A549 (cell line): ENCODE data around the gene GLB1L2. TPM values are rescaled to one million over a fixed set of nuclear protein-coding genes. Genes with fewer than 3 reads are reported as not detected.

ENCODE experiments used
- ATAC-seq, 2 experiments: fragments of 200-7000 bp in 1 of 2; fragments of >200 bp in 1 of 2; cut with Nextera tagmentation in 1 of 2; cut with Tn5 transposase in 1 of 2; 3 replicates each; pipeline versions ENCODE4 v1.8.0 to v1.9.1; 2018 to 2020; ENCODE audit warnings: mild to moderate bottlenecking in 1 of 2, moderate library complexity in 1 of 2
- CTCF ChIA-PET: fragments of 300-600 bp; sonication (Branson Sonifier 250); formaldehyde crosslinking; extraction: SDS; loops from one replicate; lab custom pipeline; 2021; ENCODE audit warnings: antibody characterized with exemption, inconsistent platforms; lab: Yijun Ruan, JAX
- POLR2A ChIA-PET: fragments of 350-600 bp; formaldehyde crosslinking; extraction: SDS; loops from one replicate; lab custom pipeline; 2021; ENCODE audit warnings: antibody characterized with exemption, inconsistent platforms; lab: Yijun Ruan, JAX
- DNase-seq, 2 experiments: peaks; one replicate each; pipeline versions ENCODE4 v3.0.0 to v3.0.0-alpha.2; 2011 to 2016; ENCODE audit warnings: low read depth in 1 of 2, low spot score in 1 of 2
- FAIRE-seq: peaks from 2 replicates; lab custom pipeline; 2011; peaks lifted over from hg19 to GRCh38; lab: Jason Lieb, UNC
- H3K27ac ChIP-seq, 2 experiments: fragments of >200 bp; sonication (Bioruptor Twin); formaldehyde crosslinking; 3 replicates each; pipeline ENCODE4 v1.5.1; 2016 to 2017
- H3K4me1 ChIP-seq: fragments of >200 bp; sonication (Bioruptor Twin); formaldehyde crosslinking; 3 replicates; pipeline ENCODE4 v1.6.1; 2016
- H3K4me2 ChIP-seq: fragments of >200 bp; sonication (Bioruptor Twin); formaldehyde crosslinking; 3 replicates; pipeline ENCODE4 v1.6.1; 2016
- H3K4me3 ChIP-seq: fragments of >200 bp; sonication (Bioruptor Twin); formaldehyde crosslinking; 3 replicates; pipeline ENCODE4 v1.5.1; 2016
- H3K9me3 ChIP-seq: fragments of >200 bp; sonication (Bioruptor Twin); formaldehyde crosslinking; 3 replicates; pipeline ENCODE4 v1.6.1; 2016
- CEBPB ChIP-seq, 2 experiments: fragments of >200 bp in 1 of 2; sonication (Bioruptor Twin) in 1 of 2; formaldehyde crosslinking in 1 of 2; IDR thresholded peaks; 2 replicates each; pipeline ENCODE4 v1.6.1; 2012 to 2016
- EHMT2 ChIP-seq: fragments of 200-600 bp; sonication (generic); IDR thresholded peaks from 2 replicates; pipeline ENCODE4 v1.6.1; 2016; ENCODE audit warnings: antibody characterized with exemption, low read depth, mild to moderate bottlenecking, moderate library complexity
- EP300 ChIP-seq, 2 experiments: fragments of >200 bp; sonication (Bioruptor Twin); formaldehyde crosslinking; IDR thresholded peaks; 2 replicates in 1 of 2; 3 replicates in 1 of 2; pipeline ENCODE4 v1.6.1; 2016 to 2017
- ESRRA ChIP-seq: fragments of 150-350 bp; IDR thresholded peaks from 2 replicates; pipeline ENCODE4 v1.6.1; 2014; ENCODE audit warnings: mild to moderate bottlenecking, low read length, borderline replicate concordance
- FOXS1 ChIP-seq: fragments of 250-450 bp; sonication (Bioruptor Pico); IDR thresholded peaks from 2 replicates; pipeline ENCODE4 v1.5.0; 2020; ENCODE audit warnings: mild to moderate bottlenecking, moderate library complexity
- HMGXB4 ChIP-seq: fragments of 250-450 bp; sonication (Bioruptor Pico); IDR thresholded peaks from 2 replicates; pipeline ENCODE4 v1.5.0; 2021; ENCODE audit warnings: mild to moderate bottlenecking, moderate library complexity, borderline replicate concordance
- HOXB5 ChIP-seq: fragments of 250-450 bp; sonication (Bioruptor Pico); IDR thresholded peaks from 2 replicates; pipeline ENCODE4 v1.5.0; 2020; ENCODE audit warnings: mild to moderate bottlenecking, moderate library complexity
- MAX ChIP-seq: IDR thresholded peaks from 2 replicates; pipeline ENCODE4 v1.6.1; 2012
- NR3C1 ChIP-seq: fragments of >200 bp; sonication (Bioruptor Twin); formaldehyde crosslinking; IDR thresholded peaks from 3 replicates; pipeline ENCODE4 v1.6.1; 2017
- PHF8 ChIP-seq: fragments of 200-600 bp; sonication (generic); IDR thresholded peaks from 2 replicates; pipeline ENCODE4 v1.6.1; 2016; ENCODE audit warnings: low read depth, mild to moderate bottlenecking, antibody characterized with exemption, moderate library complexity, borderline replicate concordance
- REST ChIP-seq: fragments of 200-600 bp; sonication (generic); IDR thresholded peaks from 2 replicates; pipeline ENCODE4 v1.6.1; 2016; ENCODE audit warnings: antibody characterized with exemption, mild to moderate bottlenecking, moderate library complexity
- RNF2 ChIP-seq: fragments of 200-600 bp; sonication (generic); IDR thresholded peaks from 2 replicates; pipeline ENCODE4 v1.6.1; 2016; ENCODE audit warnings: low read depth, mild to moderate bottlenecking, antibody characterized with exemption, moderate library complexity, borderline replicate concordance
- SMC3 ChIP-seq: fragments of >200 bp; sonication (Bioruptor Twin); formaldehyde crosslinking; IDR thresholded peaks from 3 replicates; pipeline ENCODE4 v1.6.1; 2018; ENCODE audit warnings: inconsistent platforms
- TP53 ChIP-seq: fragments of 250-450 bp; sonication (Bioruptor Pico); IDR thresholded peaks from 2 replicates; pipeline ENCODE4 v1.5.0; 2021; ENCODE audit warnings: mild to moderate bottlenecking, moderate library complexity
- ZFP36 ChIP-seq: fragments of 450-650 bp; IDR thresholded peaks from 2 replicates; pipeline ENCODE4 v1.6.1; 2014; ENCODE audit warnings: borderline replicate concordance; ENCODE audit not compliant: partially characterized antibody
- ZNF302 ChIP-seq: fragments of 250-450 bp; sonication (Bioruptor Pico); IDR thresholded peaks from 2 replicates; pipeline ENCODE4 v1.9.0; 2021; ENCODE audit warnings: inconsistent platforms, mild to moderate bottlenecking, moderate library complexity
- WGBS: methylation state at CpG from one replicate; pipeline ENCODE4 v1.1.6; 2017; ENCODE audit errors: missing lambda C conversion rate; 5-methylcytosine and 5-hydroxymethylcytosine counted together
- polyA plus RNA-seq, 4 experiments: library from polyadenylated mRNA; depleted of rRNA in 3 of 4; stranded (reverse); fragments of >200 nt; fragmentation: RNase III in 1 of 4; extraction: RNeasy Plus Mini Kit Qiagen cat#74134 plus additional on column Dnase treatment in 1 of 4; gene quantifications; 2 replicates in 3 of 4; 3 replicates in 1 of 4; pipeline ENCODE4 v1.2.3, GENCODE V29; 2011 to 2017
- TF ChIP-seq, protein P1 (sequence below): fragments of >200 bp; sonication (Bioruptor Twin); formaldehyde crosslinking; IDR thresholded peaks from 3 replicates; pipeline ENCODE4 v1.6.1; 2016
- TF ChIP-seq, protein P2 (sequence below): fragments of 450-650 bp; IDR thresholded peaks from 2 replicates; pipeline ENCODE4 v1.6.1; 2014; ENCODE audit warnings: antibody characterized with exemption
- TF ChIP-seq, protein P3 (sequence below): IDR thresholded peaks from 2 replicates; pipeline ENCODE4 v1.6.1; 2012

The GLB1L2 gene
- polyA plus RNA-seq, 2 of the 4 experiments (the other 2 are of a cell fraction) = 1.1 to 3.5 TPM

DNA sequence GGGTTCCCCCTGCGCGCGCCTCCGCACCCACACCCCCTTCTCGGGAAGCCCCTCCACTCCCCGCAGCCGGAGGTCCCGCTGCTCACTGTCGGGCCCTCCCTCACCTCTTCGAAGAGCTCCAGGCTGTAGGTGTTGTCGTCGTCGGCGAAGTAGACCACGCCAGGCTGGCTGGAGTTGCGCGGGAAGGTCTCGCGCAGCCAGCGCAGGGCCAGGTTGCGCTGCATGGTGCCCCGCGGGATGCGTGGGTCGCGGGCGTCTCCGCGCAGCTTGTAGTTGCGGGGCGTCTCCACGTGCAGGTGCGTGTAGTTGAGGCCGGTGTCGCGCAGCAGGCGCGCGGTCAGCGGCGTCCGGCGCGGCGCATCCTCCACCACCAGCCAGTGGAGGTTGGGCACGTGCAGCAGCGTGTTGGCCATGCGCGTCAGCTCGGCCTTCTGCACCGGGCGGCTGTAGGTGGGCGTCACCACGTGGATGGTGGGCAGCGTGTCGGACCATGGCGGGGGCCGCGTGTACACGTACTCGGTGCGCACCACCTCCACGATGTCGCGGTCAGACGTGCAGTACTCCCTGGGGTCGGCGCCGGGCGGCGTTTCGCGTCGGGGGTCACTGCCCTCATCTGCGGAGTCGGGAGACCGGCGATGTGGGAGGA is 51.9 kb downstream of the GLB1L2 start:
- no peaks in the 10 kb centered on the region for H3K9me3 ChIP-seq
- FAIRE-seq (no peak), ATAC-seq (no peak)
- H3K4me3 ChIP-seq = no peak overlapping the region
- no peak for TF ChIP-seq REST
- no peak for TF ChIP-seq HMGXB4
- no peak for TF ChIP-seq ESRRA
- TF ChIP-seq, protein P1, sequence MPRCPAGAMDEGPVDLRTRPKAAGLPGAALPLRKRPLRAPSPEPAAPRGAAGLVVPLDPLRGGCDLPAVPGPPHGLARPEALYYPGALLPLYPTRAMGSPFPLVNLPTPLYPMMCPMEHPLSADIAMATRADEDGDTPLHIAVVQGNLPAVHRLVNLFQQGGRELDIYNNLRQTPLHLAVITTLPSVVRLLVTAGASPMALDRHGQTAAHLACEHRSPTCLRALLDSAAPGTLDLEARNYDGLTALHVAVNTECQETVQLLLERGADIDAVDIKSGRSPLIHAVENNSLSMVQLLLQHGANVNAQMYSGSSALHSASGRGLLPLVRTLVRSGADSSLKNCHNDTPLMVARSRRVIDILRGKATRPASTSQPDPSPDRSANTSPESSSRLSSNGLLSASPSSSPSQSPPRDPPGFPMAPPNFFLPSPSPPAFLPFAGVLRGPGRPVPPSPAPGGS = no peak
- no peak for TF ChIP-seq TP53 (CRISPR knock-in tag)
- TF ChIP-seq PHF8 = no peak
- TF ChIP-seq, all 56 proteins: peak for 0
- Histone ChIP-seq H3K4me1 (no peaks in the 10 kb centered on the region), H3K27ac (no peak overlapping the region), H3K4me2 (no peak overlapping the region)
- ChIA-PET CTCF (no interaction called here), POLR2A (no interaction called here)
- 92% methylated on average over 26 of the region's 78 CpGs for WGBS
- DNase-seq = no peak

DNA sequence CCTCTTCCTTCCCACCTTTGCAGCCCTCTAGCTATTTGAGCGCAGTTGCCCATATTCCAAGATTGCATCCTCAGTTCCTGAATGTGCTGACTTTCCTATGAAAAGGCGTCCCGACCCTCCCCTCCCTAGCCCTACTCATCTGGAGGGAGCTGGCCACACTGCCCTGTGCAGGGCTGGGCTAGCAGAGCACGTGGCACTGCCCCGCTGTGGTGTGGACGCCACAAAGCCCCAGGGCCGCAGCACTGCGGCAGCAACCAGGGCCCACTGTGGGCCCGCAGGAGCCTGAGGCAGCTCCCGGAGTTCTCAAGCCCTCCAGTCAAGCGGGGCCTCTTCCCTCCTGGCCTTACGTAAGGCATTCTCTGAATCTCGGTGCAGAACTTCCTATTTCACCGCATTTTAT is 52.6 kb downstream of the GLB1L2 start:
- H3K27ac ChIP-seq = no peak overlapping the region
- DNase-seq (no peak), FAIRE-seq (no peak), ATAC-seq (no peak)
- no peak overlapping the region for H3K4me3 ChIP-seq
- ChIA-PET CTCF (interaction anchor here (0.6 kb wide), 1 partner anchor 719 kb away, joined by 3 read pairs; no protein-coding TSS in a partner anchor), POLR2A (no interaction called here)
- H3K9me3 ChIP-seq = no peaks in the 10 kb centered on the region
- WGBS = 52% methylated on average over 4 of the region's 14 CpGs
- H3K4me1 ChIP-seq = no peaks in the 10 kb centered on the region
- no peak for TF ChIP-seq EHMT2
- TF ChIP-seq ZFP36 = no peak
- TF ChIP-seq ZNF302 (CRISPR knock-in tag) = no peak
- H3K4me2 ChIP-seq = no peak overlapping the region

DNA sequence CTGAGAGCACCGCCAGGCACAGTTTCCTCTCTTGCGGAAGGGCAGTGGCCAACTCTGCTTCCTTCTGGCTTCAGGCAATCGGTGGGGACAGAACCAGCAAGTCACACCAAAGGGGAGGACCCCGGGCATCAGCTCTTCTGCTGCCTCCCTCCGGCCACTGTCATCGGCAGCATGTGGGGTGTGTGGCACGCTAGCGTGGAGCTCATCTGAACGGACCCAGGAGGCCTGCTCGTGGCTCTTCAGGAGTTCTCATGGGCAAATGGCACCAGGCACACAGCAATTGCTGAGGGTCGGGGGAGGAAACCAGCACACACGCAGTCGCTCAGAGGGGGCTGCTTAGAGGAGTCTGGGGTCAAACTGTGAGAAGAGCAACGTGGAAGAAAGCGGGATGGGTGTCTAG is 53.4 kb downstream of the GLB1L2 start:
- no peak overlapping the region for H3K4me3 ChIP-seq
- H3K4me1 ChIP-seq = no peaks in the 10 kb centered on the region
- H3K9me3 ChIP-seq = no peaks in the 10 kb centered on the region
- ChIA-PET POLR2A (no interaction called here), CTCF (interaction anchor here (0.6 kb wide), 1 partner anchor 719 kb away, joined by 3 read pairs; no protein-coding TSS in a partner anchor)
- no peak overlapping the region for H3K27ac ChIP-seq
- DNase-seq (no peak), FAIRE-seq (no peak), ATAC-seq (no peak)
- no peak overlapping the region for H3K4me2 ChIP-seq
- WGBS = 46% methylated on average over 8 of the region's 15 CpGs
- TF ChIP-seq CEBPB (IDR thresholded peaks at IDR 0.05) (no peak), FOXS1 (CRISPR knock-in tag) (no peak), HMGXB4 (no peak), NR3C1 (no peak), RNF2 (no peak), EP300 (IDR thresholded peaks at IDR 0.05) (no peak), SMC3 (no peak), HOXB5 (CRISPR knock-in tag) (no peak), MAX (no peak)
- TF ChIP-seq, protein P2, sequence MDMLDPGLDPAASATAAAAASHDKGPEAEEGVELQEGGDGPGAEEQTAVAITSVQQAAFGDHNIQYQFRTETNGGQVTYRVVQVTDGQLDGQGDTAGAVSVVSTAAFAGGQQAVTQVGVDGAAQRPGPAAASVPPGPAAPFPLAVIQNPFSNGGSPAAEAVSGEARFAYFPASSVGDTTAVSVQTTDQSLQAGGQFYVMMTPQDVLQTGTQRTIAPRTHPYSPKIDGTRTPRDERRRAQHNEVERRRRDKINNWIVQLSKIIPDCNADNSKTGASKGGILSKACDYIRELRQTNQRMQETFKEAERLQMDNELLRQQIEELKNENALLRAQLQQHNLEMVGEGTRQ = no peak
- TF ChIP-seq, protein P3, sequence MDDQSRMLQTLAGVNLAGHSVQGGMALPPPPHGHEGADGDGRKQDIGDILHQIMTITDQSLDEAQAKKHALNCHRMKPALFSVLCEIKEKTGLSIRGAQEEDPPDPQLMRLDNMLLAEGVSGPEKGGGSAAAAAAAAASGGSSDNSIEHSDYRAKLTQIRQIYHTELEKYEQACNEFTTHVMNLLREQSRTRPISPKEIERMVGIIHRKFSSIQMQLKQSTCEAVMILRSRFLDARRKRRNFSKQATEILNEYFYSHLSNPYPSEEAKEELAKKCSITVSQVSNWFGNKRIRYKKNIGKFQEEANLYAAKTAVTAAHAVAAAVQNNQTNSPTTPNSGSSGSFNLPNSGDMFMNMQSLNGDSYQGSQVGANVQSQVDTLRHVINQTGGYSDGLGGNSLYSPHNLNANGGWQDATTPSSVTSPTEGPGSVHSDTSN = no peak
- TF ChIP-seq, protein P1 = no peak
